T-helper 9 cell (primary cell): ENCODE measurements around the gene KRT8.
A peak's percentile ranks its signal among the peaks of the same experiment; 100 is the strongest.
"Not testable (repeated sequence)": the region's sequence is repeated elsewhere in the genome, so short reads cannot be mapped to it uniquely, and the experiment has no call there.

Source experiments
- DNase-seq: peaks from one replicate; pipeline ENCODE4 v3.0.0-alpha.2; 2020

Gene KRT8

DNA sequence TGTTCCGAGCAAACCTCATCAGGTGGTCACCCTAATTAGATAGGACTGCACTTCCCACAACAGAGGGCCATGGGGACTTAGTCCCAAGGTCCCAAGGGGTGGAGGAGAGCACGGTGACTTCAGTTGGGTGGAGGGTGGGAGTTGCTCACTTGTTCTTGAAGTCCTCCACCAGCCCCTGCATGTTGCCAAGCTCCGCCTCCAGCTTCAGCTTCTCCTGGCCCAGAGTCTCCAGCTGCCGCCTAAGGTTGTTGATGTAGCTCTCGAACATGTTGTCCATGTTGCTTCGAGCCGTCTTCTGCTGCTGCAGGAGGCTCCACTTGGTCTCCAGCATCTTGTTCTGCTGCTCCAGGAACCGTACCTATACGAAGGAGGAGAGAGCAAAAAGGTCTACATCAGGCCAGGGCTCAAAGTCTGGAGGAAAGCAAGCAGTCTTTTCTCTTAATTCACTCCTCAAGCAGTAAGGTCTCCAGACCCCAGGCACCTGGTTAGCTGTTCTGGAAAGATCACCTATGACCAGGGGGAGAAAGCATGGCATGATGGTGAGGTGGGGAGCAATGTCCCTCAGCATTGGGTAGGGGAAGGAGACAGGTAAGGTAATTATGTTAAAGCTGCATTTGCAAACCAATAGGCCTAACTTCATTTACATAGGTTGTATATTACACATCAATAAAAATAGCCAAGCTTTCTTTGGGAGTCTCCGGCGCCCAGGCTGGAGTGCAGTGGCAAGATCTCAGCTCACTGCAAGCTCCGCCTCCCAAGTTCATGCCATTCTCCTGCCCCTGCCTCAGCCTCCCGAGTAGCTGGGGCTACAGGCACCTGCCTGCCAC is 2.9 kb downstream of the KRT8 start:
- DNase-seq: no peak

DNA sequence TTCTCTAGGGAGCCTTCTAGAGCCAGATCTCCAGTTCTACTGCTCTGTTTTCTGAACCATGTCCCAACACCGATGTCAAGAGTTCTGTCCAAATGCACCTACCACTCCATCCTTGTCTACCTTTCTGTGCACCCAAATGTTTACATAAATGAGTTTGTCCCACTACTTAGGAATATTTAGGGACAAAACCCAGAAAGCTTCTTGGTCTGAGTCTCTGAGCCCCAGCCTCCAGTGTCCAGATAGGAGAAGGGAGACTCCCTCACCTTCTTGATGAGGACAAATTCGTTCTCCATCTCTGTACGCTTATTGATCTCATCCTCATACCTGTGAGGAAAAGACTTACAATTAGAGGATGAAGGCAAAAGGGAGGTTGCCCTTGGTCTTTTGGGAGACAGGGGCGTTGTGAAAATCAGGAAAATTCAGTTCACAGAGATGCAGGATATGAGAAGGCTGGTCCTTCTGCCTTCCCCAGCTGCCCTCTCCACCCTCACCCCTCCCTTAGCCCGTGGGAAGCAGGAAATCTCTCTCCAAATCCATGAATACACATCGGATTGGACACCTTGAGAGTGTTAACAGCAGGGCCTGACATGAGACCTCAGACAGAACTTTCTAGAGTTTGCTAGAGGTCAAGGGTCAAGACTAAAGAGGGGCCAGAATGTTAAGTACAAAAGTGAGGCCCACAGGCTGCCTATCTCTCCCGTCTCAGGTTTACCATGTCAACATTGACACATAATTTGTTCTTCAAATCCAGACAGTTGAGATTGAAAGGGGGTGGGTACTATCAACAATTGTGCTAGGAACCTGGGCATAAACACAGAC is 3.8 kb downstream of the KRT8 start:
- no peak for DNase-seq

DNA sequence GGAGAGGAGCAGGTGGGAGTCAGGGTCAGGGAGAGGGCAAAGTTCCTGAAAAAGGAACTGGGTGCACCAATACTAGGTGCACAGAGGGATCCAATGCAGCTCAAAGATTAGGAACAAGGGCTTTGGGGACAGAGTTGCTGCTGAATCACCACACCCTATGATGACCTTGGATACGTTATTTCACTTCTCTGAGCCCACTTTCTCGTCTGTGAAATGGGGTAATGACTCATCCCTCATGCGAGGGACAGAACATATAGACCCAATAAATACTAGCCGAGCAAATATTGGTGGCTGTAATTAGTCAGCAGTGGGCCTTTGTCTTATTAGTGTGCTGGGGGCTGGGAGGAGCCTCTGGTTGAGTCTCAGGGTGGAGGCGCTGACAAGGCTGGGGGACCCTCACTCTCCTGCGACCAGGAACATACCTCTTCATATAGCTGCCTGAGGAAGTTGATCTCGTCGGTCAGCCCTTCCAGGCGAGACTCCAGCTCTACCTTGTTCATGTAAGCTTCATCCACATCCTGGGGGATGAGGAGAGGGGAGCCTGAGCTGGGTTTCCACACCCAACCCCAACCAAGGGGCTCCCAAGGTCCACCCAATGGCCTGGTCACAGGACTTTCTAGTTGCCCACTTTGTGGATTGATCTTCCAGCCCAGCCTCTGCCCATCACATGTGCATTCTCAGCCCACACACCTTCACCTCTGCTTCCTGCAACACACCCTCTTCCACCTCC is 4.5 kb downstream of the KRT8 start:
- no peak for DNase-seq

DNA sequence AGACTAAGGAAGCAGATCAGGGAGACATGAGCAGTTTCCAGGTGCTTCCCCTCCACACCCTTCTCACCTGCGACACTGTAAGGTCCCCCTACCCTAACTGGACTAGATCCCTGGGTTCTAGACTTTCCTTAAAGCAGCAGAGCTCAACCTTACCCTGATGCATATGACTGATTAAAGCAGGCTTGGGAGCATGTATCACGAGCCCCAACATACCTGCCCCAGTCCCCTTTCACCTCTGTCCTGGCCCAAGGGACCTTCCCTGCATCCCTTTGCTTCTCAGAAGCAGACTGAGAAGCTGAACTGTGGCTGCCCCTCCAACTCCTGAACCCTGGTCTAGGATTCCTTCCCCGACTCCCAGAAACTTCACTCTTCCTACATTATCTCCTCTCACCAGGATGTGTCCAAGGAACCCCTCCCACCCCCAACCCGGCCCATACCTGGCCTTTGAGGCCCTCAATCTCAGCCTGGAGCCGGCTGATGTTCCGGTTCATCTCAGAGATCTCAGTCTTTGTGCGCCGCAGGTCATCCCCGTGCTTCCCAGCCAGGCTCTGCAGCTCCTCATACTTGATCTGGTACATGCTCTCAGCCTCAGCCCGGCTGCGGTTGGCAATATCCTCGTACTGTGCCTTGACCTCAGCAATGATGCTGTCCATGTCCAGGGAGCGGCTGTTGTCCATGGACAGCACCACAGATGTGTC is 5.4 kb downstream of the KRT8 start:
- DNase-seq: no peak

DNA sequence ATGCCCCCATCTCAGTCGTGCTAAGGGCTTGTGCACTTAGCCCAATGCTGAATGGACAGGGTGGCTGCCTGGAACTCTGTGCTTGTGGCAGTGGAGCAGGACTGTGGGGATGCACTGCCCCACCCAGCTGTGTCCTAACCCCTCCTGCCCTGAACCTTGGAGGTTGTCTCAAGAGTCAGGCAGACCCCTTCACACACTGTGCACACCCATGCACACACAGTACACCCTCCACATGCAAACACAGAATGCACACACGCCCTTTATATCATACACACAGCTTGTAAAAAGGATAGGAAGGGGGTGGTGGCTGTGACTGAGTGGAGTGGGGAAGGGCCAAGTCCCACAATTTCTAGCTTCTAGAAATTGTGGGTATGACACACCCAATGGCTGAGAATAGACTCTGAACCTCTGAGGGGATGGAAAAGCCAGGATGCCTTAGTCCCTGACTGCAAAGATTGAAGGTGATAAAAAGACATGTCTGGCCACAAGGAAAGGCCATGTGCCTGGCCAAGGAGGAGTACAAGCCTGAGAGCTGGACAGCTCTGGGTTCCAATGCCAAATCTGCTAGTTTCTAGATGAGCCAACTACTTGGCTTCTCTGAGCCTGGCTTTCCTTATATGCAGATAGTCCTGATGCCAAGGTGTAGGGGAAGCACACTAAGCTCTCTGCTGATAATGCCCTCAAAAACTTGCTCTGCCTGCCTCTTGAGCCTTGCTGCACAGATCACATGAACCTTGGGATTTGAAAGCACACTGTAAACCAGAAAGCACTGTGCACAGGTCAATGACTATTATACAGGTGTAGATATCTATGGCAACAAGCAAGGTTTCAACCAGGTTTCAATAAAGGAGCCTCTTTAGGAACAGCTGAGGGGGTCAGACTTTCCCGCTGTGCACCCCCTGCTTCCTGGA is 8.4 kb downstream of the KRT8 start:
- no peak for DNase-seq

DNA sequence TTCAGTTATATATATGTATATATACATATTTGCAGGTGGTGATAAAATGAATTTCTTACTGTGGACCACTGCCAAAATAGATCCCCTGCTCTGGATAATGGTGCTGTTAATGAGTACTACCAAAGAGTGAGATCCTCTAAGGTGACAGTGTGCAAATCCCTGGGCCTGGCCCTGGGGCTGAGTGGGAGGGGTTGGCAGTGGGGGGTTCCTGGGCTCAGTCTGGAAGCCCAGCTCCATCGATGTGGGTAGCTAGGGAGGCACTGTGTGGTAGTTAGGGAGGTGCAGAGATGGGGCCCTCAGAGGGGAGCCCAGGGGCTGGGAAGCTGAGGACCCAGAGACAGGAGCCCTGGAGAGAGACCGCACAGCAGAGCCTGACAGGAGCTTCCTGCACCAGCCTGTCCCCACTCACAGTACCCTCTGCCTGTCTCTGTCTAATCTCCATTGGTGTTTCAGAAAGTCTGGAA is 9.1 kb downstream of the KRT8 start:
- DNase-seq: no peak

DNA sequence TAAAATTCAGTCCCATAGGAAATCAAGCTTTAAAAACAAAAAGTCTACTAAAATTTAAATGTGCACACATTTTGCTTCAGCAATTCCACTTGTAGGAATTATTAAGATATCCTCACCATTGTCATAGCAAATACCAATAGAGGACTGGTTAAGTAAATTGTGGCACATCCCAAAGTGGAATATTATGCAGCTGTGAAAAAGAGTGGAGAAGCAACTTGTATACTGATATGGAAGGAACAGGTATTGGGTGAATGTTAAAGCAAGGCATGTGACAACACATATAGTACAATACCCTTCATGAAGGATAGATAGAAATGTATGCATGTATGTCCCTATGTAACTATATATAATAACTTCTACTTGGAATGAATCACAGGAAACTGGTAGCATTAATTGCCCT is 11.9 kb downstream of the KRT8 start:
- no peak for DNase-seq

DNA sequence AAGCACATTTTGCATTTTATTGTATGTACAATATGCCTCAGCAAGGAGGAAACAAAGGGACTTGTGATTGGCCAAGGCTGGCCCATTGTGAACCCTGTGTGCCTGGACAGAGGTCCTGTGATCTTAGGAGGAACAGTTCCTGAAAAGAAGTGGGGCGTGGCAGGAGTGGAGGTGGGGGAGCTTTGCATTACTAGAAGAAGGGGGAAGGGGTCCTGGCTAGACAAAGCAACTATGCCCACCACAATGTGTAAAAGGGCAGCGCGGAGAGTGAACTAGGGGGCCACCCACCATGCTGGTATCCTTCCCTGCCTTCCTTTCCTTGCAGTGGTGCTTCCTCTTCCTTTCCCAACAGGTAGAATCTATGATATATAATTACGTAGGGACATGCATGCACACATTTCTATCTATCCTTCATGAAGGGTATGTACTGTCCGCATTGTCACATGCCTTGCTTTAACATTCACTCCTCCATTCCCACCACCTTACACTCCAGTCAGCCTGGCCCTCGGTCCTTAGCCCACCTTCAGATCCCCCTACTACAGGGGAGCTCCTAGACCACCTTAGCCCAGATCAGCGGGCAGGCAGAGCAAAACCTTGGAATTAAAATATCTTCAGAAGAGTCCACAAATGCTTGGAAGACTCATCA is 12.5 kb downstream of the KRT8 start:
- no peak for DNase-seq

DNA sequence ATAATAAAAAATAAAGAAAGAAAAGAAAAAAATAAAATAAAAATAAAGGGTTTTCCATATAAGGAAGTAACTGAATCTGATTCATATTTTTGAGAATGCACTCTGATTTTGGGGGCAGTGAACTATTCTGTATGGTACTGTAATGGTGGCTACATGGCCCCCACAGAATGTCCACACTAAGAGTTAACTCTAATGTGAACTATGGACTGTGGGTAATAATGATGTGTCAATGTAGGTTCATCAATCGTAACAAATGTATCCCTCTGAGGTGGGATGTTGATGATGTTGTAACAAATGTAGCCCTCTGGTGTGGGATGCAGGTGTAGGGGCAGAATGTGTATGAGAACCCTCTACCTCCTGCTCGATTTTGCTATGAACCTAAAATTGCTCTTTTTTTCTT is 13.8 kb downstream of the KRT8 start:
- DNase-seq: no peak

DNA sequence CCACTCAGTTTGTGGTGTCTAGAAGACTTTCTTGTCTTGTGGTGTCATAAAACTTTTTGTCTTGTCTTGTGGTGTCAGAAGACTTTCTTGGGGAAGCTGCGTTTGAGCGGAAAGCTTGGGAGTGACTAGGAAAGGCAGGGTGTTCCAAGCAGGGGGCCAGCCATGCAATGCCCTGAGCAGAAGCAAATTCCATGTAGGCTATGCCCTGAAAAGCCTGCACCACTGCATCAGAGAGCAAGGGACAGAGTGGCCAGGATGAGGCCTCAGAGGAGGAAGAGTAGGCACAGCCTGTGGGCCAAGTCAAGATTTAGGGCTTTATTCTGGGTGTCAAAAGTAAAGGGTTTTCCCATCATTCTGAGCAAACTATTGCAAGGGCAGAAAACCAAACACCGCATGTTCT is 14.5 kb downstream of the KRT8 start:
- DNase-seq: no peak

DNA sequence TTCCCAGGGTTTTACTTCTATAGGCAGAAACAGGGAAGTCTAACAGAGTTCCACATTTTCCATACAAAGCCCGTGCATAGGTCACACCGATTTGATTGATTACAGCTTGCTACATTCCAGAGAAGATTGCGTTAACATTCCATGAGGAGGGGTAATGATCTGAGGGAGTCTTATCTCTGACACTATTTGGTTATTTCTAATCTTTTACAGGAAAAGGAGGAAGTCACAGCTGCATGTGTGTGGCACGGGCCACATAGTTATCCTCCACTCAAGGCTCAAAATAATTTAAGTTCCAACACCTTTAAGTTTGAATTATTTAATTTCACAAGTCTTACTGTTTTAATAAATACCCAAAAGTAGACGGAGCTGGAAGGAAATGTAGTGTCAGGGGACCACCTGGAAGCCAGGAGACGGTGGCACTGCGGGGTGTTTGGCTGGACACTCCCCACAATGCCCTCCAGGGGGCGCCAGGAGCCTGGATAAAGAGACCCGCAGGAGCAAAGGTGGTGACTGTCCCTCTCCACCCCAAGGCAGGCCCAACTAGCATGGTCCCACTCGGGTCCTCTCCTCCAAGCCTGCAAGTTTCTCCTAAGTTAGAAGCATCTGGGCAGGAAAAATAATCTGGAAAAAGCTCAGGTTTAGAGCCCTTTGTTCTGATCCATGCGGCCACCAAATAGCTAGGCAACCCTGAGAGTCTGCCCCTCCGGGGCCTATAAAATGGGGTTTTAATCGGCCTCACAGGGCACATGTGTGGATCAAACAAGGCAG is 20.2 kb downstream of the KRT8 start:
- peak; percentile 72 for DNase-seq

DNA sequence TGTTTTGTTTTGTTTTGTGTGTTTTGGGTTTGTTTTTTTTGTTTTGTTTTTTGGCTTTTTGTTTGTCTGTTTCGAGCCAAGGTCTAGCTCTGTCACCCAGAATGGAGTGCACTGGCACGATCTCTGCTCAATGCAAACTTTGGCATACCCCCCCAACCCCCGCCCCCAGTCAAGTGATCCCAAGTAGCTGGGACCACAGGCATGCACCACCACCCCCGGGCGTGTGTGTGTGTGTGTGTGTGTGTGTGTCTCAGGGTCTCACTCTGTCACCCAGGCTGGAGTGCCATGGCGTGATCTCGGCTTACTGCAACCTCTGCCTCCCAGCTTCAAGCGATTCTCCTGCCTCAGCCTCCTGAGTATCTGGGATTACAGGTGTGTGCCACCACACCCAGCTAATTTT is 24.4 kb downstream of the KRT8 start:
- not testable (repeated sequence) for DNase-seq

DNA sequence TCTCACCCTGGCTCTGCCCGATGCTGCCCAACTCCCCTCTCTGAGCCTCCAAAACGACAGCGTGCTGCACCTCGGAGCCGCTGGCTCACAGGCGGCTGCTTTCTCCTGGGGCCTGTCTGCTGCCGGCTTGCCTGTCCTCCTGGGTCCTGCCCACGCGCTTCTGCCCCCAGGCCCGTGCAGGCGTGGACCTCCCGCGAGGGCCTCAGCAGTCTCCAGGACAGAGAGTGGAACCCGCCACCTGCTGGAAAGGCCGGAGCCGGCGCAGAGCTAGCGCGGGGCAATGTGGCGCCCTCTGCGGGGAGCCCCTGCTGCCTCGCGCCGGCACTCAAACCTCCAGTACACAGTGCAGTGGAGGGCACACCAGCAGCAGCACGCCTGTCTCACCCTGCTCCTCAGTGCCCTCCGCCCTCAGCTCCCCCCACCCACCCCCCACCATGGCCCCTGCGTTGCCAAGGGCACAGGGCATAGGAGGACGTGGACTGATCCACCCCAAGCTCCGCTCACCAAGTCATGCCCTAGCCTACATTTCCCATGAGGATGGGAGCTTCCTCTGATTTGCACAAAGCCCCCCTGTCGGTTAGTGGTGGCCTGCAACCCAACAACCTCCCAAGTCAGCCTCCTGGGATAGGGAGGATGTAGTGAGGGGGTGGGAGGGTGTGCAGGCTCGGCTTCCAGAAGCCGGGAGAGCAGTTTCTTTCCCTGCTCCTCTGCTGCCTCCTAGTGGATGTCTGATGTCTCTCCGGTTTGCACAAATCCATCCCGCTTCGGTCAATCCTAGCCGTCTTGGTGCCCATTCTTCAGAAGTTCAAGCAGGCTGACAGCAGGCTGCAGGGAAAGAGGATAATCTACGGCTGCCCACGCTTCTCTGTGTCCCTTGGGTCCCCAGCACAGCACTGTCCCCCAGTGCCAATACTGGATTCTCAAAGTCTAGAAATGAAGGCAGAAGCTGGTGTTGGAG is 25.2 kb downstream of the KRT8 start:
- peak; percentile 51 for DNase-seq

DNA sequence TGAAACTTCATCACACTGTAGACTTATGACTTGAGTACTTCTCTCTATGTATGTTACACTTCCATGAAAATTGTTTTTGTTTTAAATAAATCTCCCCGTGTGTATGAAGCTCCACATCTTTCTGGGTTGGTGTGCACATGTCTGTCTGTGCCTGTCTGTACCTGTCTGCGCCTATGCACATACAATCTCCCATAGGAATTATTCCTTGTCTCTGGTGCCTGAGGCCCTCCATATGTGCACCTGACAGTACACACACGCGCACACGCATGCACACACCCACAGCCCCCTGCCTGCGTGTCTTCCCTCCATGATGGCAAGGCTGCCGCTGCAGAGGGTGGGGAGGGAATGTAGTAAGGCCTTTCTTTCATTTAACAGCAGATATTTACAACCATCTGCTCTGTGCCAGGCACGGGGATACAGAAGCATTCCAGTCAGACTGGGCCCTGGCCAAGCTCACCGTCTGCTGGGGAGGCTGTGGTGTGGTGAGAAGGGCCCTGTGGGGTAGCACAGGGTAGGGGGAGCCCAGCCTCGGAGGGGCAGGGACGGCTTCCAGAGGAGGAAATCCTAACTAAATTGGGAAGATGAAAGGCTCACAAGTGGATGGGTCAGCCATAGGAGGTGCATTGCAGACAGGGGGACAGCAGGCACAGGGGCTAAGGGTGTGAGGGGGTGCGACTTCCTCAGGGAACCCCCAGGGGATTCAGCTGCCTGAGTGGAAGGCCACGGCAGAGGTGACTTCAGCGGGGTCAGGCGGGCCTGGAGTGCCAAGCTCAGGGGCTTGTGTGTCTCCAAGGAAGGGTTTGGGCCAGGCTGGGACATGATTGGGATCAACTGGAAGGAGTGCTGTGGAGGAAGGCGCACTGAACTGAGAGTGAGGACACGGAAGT is 26.1 kb downstream of the KRT8 start:
- DNase-seq: no peak

DNA sequence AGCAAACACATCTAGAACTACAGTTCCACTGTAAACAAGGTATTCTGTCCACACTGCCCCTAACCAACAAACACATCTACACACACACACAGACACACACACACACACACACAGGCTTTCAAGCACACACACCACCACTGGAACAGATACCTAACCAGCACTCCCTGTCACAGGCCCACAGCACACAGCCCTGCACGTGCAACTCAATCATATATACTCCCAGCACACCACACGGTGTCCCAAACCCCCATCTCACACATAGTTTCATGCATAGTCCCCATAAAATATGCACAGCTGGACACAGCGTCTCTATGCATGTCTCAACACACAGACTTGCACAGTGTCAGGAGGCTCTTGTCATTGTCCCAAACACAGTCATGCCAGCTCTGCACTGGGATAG is 27.6 kb downstream of the KRT8 start:
- DNase-seq: no peak

DNA sequence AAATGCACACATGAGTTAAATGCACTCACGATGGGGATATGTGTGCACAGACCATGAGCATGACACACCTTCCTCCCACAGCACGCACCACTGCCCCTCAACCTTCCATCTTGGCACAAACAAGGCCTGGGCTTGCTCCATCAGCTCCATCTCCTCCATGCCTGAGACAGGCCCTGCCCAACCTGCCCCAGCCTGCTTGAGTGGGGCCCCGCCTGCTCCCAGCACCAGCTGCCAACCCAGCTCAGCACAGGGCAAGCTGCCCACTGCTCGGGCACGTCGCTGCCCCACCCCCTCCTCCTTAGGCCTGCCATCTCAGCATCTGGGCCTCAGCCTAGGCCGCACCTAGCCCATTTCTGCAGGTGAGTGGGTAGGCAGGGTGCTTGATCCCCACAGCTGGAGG is 28.5 kb downstream of the KRT8 start:
- DNase-seq: no peak

DNA sequence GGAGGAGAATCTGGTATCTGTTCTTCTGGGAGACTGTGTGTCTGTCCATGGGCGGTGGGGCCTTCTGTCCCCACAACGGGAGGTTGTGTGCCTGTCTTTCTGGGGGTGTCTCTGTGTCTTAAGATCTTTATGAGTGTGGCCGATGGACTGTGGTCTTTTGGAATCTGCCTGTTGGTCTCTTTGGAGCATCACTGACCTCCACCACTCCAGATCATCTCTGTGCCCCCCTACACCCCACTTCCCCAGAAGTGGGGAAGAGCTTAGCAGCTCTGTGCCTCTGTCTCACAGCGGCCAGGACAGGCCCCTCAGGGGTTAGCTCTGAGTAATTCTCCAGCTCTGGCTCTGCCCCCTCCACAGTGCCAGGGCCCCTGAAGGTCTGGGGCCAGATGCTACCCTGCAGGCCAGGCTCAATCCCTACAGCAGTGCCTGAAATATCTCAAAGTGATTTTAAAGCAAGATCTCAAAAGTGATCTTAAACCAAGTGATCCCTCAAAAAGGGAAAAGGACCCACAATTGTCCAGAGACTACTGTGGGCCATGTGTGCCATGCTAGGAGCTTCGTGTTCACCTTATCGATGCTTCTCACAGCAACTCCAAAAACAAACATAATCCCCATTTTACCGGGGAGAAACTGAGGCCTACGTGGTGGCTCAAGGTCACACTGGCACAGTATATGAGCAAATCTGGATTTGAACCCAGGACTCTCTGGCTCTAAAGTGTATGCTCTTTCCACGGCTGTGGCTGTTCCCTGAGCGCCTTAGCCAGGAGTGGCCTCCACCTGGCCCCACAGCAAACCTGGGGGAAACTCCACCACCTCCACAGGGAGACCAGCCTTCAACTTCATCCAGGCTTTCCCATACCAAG is 30.1 kb downstream of the KRT8 start:
- no peak for DNase-seq
